Activated CD8-positive, alpha-beta T cell treated with anti-CD3 and anti-CD28 coated beads for 36 hours (primary cell): ENCODE results near the gene SMCHD1. TPM values are rescaled to one million over a fixed set of nuclear protein-coding genes. Genes with fewer than 3 reads are reported as not detected.
"Not testable (repeated sequence)": the region's sequence is repeated elsewhere in the genome, so short reads cannot be mapped to it uniquely, and the experiment has no call there.

Experiments used
- ATAC-seq: fragments of 200-7000 bp; cut with Tn5 transposase; one replicate; pipeline ENCODE4 v1.10.0; 2021; ENCODE audit warnings: mild to moderate bottlenecking, moderate library complexity
- CTCF ChIA-PET: fragments of 350-600 bp; sonication (Branson Sonifier 250); formaldehyde crosslinking; loops from one replicate; lab custom pipeline; 2021; ENCODE audit warnings: antibody characterized with exemption; lab: Charles Lee
- POLR2A ChIA-PET: fragments of 350-600 bp; sonication (Branson Sonifier 250); formaldehyde crosslinking; loops from one replicate; lab custom pipeline; 2021; ENCODE audit warnings: antibody characterized with exemption; lab: Charles Lee
- DNase-seq: peaks from one replicate; pipeline ENCODE4 v3.0.0-alpha.2; 2020
- H3K27ac Mint-ChIP-seq: one replicate; pipeline ENCODE4 v1.8.0; 2021; ENCODE audit warnings: mild to moderate bottlenecking, mixed read lengths
- H3K27me3 Mint-ChIP-seq: one replicate; pipeline ENCODE4 v1.8.0; 2021; ENCODE audit warnings: mixed read lengths
- H3K36me3 Mint-ChIP-seq: one replicate; pipeline ENCODE4 v1.8.0; 2021; ENCODE audit warnings: low read depth, mixed read lengths
- H3K4me1 Mint-ChIP-seq: one replicate; pipeline ENCODE4 v1.8.0; 2021; ENCODE audit warnings: low read depth, mixed read lengths
- H3K4me3 Mint-ChIP-seq: one replicate; pipeline ENCODE4 v1.8.0; 2021; ENCODE audit warnings: mild to moderate bottlenecking, moderate library complexity, mixed read lengths
- H3K9me3 Mint-ChIP-seq: one replicate; pipeline ENCODE4 v1.8.0; 2021; ENCODE audit warnings: mixed read lengths
- intact Hi-C: fragments of 100-400 bp; cut with micrococcal nuclease; formaldehyde crosslinking; loops from one replicate; pipeline ENCODE4 v1.10.0; 2022
- total RNA-seq, 2 experiments: library from RNA; stranded (reverse); gene quantifications; one replicate each; pipeline ENCODE4 v1.2.3, GENCODE V29; 2021
- TF ChIP-seq, protein P1 (sequence below): fragments of 200-600 bp; IDR thresholded peaks from one replicate; pipeline ENCODE4 v1.8.0; 2022; ENCODE audit warnings: antibody characterized with exemption, mild to moderate bottlenecking

SMCHD1 gene
- total RNA-seq, 2 experiments from 2014 or later, result 97.4 to 98.9 TPM

DNA sequence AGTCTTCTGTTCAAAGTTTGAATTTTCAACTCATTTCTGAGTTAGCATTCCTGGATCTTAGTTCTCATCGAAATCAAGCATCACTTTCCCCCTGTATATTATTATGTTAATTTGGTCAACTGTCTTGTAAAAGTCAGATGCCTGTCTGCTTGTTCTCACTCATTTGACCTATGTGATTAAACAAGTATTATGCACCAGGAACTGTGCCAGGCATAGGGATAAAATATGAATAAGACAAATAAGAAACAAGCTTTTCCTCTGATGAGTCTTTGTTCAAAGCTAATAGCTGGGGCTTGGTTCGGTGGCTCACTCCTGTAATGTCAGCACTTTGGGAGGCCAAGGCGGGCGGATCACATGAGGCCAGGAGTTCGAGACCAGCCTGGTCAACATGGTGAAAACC lies 171.5 kb downstream of the SMCHD1 start:
- Mint-ChIP-seq H3K36me3 (no peaks in the 10 kb centered on the region), H3K27ac (no peak overlapping the region), H3K9me3 (peaks cover 3% of the 10 kb centered on the region), H3K4me1 (no peaks in the 10 kb centered on the region), H3K4me3 (no peak overlapping the region), H3K27me3 (no peaks in the 10 kb centered on the region)
- intact Hi-C loops, result no loop called here
- ATAC-seq, result no peak
- ChIA-PET CTCF (no interaction called here), POLR2A (no interaction called here)
- TF ChIP-seq, protein P1, sequence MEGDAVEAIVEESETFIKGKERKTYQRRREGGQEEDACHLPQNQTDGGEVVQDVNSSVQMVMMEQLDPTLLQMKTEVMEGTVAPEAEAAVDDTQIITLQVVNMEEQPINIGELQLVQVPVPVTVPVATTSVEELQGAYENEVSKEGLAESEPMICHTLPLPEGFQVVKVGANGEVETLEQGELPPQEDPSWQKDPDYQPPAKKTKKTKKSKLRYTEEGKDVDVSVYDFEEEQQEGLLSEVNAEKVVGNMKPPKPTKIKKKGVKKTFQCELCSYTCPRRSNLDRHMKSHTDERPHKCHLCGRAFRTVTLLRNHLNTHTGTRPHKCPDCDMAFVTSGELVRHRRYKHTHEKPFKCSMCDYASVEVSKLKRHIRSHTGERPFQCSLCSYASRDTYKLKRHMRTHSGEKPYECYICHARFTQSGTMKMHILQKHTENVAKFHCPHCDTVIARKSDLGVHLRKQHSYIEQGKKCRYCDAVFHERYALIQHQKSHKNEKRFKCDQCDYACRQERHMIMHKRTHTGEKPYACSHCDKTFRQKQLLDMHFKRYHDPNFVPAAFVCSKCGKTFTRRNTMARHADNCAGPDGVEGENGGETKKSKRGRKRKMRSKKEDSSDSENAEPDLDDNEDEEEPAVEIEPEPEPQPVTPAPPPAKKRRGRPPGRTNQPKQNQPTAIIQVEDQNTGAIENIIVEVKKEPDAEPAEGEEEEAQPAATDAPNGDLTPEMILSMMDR, result no peak
- no peak for DNase-seq

DNA sequence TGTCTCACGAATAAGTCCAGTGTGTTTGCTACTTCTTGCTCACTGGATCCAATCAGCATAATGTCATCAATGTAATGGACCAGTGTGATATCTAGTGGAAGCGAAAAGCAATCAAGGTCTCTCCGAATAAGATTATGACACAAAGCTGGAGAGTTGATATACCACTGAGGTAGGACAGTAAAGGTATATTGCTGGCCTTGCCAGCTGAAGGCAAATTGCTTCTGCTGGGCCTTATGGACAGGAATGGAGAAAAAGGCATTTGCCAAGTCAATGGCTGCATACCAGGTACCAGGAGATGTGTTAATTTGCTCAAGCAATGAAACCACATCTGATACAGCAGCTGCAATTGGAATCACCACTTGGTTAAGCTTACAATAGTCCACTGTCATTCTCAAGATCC lies 180.6 kb downstream of the SMCHD1 start:
- POLR2A ChIA-PET, result interaction anchor here (0.8 kb wide), 1 partner anchor 10 kb away, joined by 3 read pairs; no protein-coding TSS in a partner anchor
- H3K27ac Mint-ChIP-seq, H3K27me3 Mint-ChIP-seq, intact Hi-C loops, CTCF ChIA-PET, H3K4me1 Mint-ChIP-seq, DNase-seq, H3K4me3 Mint-ChIP-seq, H3K36me3 Mint-ChIP-seq, ATAC-seq: not testable (repeated sequence)
- peaks cover 12% of the 10 kb centered on the region for H3K9me3 Mint-ChIP-seq

DNA sequence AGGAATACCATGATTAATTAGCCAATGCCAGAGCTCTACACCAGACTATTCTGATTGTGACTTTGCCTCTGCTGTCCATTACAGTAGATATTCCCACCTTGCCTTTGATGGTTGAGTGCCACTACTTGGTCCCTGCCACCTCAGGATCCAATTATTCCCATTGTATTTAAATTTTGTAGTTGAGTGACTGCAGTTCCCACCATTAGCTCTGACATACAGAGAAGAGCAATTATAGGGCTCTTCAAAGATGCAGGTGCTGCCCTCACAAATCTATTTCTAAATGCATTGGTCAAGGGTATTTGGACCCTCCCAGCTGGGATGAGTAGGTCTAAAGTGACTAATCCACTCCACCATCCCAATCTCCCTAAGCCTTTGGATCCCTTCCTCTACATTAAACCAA lies 181.8 kb downstream of the SMCHD1 start:
- POLR2A ChIA-PET, H3K27ac Mint-ChIP-seq, H3K4me1 Mint-ChIP-seq, ATAC-seq, intact Hi-C loops, H3K4me3 Mint-ChIP-seq, H3K36me3 Mint-ChIP-seq, DNase-seq, H3K27me3 Mint-ChIP-seq, CTCF ChIA-PET: not testable (repeated sequence)
- H3K9me3 Mint-ChIP-seq, result peaks cover 12% of the 10 kb centered on the region

DNA sequence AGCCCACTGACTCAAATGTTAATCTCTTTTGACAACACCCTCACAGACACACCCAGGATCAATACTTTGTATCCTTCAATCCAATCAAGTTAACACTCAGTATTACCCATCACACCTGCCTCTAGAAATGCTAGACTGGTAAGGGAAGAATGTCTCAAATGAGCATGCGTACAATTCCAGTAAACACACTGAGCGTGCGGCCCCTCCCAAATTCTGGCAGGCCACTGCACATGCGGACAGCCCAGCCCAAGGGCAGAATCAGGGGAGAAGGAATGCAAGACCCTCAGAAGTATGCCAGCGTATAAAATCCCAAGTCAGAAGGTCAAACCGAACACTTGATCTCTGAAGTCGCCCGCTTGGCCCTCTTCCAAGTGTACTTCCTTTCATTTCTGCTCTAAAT lies 183.7 kb downstream of the SMCHD1 start:
- ATAC-seq, result no peak
- intact Hi-C loops, result no loop called here
- TF ChIP-seq, protein P1, result no peak
- DNase-seq, result no peak
- Mint-ChIP-seq H3K4me1 (no peaks in the 10 kb centered on the region), H3K27me3 (peaks cover 4% of the 10 kb centered on the region), H3K27ac (no peak overlapping the region), H3K36me3 (peaks cover 7% of the 10 kb centered on the region), H3K9me3 (peaks cover 12% of the 10 kb centered on the region), H3K4me3 (no peak overlapping the region)
- CTCF ChIA-PET, result no interaction called here
- POLR2A ChIA-PET, result no interaction called here

DNA sequence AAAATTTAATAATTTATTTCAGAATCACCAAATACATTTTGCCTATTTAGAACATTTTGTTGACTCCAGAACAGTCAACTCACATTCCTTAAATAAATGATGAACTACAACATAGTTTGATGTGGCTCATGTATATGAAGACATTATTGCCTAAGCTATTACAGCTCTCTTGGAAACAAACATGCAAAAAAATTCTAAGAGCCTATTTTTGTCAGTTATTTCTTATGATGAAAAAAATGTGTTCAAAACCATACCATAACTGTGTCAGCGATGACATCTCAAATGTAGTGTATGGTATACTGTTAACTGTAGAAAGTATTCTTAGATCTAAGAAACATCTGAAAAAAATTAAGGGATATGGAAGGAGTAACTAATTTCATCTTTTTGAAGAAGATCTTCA lies 185.0 kb downstream of the SMCHD1 start:
- ATAC-seq, result no peak
- Mint-ChIP-seq H3K4me3 (no peak overlapping the region), H3K27me3 (peaks cover 10% of the 10 kb centered on the region), H3K27ac (no peak overlapping the region), H3K36me3 (peaks cover 7% of the 10 kb centered on the region), H3K4me1 (no peaks in the 10 kb centered on the region), H3K9me3 (peaks cover 12% of the 10 kb centered on the region)
- intact Hi-C loops, result no loop called here
- ChIA-PET POLR2A (no interaction called here), CTCF (no interaction called here)
- TF ChIP-seq, protein P1, result no peak
- DNase-seq, result no peak

DNA sequence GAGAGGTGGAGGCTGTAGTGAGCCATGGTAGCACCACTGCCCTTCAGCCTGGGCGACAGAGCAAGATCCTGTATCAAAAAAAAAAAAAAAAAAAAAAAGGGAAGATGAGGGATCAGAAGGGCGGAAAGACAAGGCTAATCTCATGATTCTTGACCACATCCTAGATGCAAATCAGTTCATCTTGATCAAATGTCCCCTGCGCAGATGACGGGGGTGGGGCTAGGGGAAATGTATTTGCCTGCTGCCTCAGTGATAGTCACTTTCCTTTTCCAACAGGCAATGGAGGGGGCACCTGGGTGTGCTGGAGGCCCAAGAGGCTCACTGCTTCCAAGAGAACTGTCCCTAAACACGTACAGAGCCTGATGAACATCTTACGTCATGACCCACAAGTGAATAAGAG lies 187.6 kb downstream of the SMCHD1 start:
- TF ChIP-seq, protein P1, result no peak
- peaks cover 21% of the 10 kb centered on the region for H3K27me3 Mint-ChIP-seq
- DNase-seq (no peak), ATAC-seq (no peak)
- CTCF ChIA-PET, result interaction anchor here (0.9 kb wide), 2 partner anchors 89 to 286 kb away, joined by 3 read pairs; no protein-coding TSS in a partner anchor
- H3K36me3 Mint-ChIP-seq, result peaks cover 4% of the 10 kb centered on the region
- POLR2A ChIA-PET, result no interaction called here
- no peak overlapping the region for H3K4me3 Mint-ChIP-seq
- peaks cover 8% of the 10 kb centered on the region for H3K4me1 Mint-ChIP-seq
- intact Hi-C loops, result no loop called here
- no peak overlapping the region for H3K27ac Mint-ChIP-seq
- H3K9me3 Mint-ChIP-seq, result peaks cover 5% of the 10 kb centered on the region
